ENCODE measurements around the gene CASK. TPM values are rescaled to one million over a fixed set of nuclear protein-coding genes. Genes with fewer than 3 reads are reported as not detected.

Gene CASK
- total RNA-seq, 1 donor from 2014 or later = 43.0 TPM

- H3K36me3 Mint-ChIP-seq (ENCODE audit: unreplicated experiment) = no peaks in the 10 kb centered on the region
- H3K27ac Mint-ChIP-seq (ENCODE audit: unreplicated experiment) = no peak overlapping the region
- H3K4me3 Mint-ChIP-seq (ENCODE audit: unreplicated experiment) = no peak overlapping the region
- H3K4me1 Mint-ChIP-seq (ENCODE audit: unreplicated experiment) = no peaks in the 10 kb centered on the region
- H3K27me3 Mint-ChIP-seq (ENCODE audit: unreplicated experiment) = no peaks in the 10 kb centered on the region
- no peak for TF ChIP-seq CTCF (IDR thresholded peaks at IDR 0.05)
- H3K9me3 Mint-ChIP-seq (ENCODE audit: unreplicated experiment) = no peaks in the 10 kb centered on the region
- no peak for DNase-seq (ENCODE audit: extremely low spot score, unreplicated experiment)
These were observed 36.8 kb upstream of the CASK start for GRCh38 chrX:41960142-41960541.

- Mint-ChIP-seq H3K36me3 (ENCODE audit: unreplicated experiment) (no peaks in the 10 kb centered on the region), H3K27ac (ENCODE audit: unreplicated experiment) (no peak overlapping the region), H3K27me3 (ENCODE audit: unreplicated experiment) (no peaks in the 10 kb centered on the region), H3K9me3 (ENCODE audit: unreplicated experiment) (no peaks in the 10 kb centered on the region), H3K4me3 (ENCODE audit: unreplicated experiment) (no peak overlapping the region), H3K4me1 (ENCODE audit: unreplicated experiment) (no peaks in the 10 kb centered on the region)
- TF ChIP-seq CTCF (IDR thresholded peaks at IDR 0.05) = no peak
- no peak for DNase-seq (ENCODE audit: extremely low spot score, unreplicated experiment)
These were observed 35.5 kb upstream of the CASK start for GRCh38 chrX:41958861-41959260.

- H3K9me3 Mint-ChIP-seq (ENCODE audit: unreplicated experiment) = no peaks in the 10 kb centered on the region
- TF ChIP-seq CTCF (IDR thresholded peaks at IDR 0.05) = no peak
- H3K36me3 Mint-ChIP-seq (ENCODE audit: unreplicated experiment) = no peaks in the 10 kb centered on the region
- H3K4me1 Mint-ChIP-seq (ENCODE audit: unreplicated experiment) = no peaks in the 10 kb centered on the region
- peaks cover 6% of the 10 kb centered on the region for H3K27me3 Mint-ChIP-seq (ENCODE audit: unreplicated experiment)
- DNase-seq (ENCODE audit: extremely low spot score, unreplicated experiment) = no peak
- no peak overlapping the region for H3K4me3 Mint-ChIP-seq (ENCODE audit: unreplicated experiment)
- no peak overlapping the region for H3K27ac Mint-ChIP-seq (ENCODE audit: unreplicated experiment)
These were observed 32.7 kb upstream of the CASK start for GRCh38 chrX:41956027-41956426.

- no peaks in the 10 kb centered on the region for H3K36me3 Mint-ChIP-seq (ENCODE audit: unreplicated experiment)
- H3K4me3 Mint-ChIP-seq (ENCODE audit: unreplicated experiment) = no peak overlapping the region
- no peaks in the 10 kb centered on the region for H3K4me1 Mint-ChIP-seq (ENCODE audit: unreplicated experiment)
- no peaks in the 10 kb centered on the region for H3K9me3 Mint-ChIP-seq (ENCODE audit: unreplicated experiment)
- no peak overlapping the region for H3K27ac Mint-ChIP-seq (ENCODE audit: unreplicated experiment)
- no peak for DNase-seq (ENCODE audit: extremely low spot score, unreplicated experiment)
- H3K27me3 Mint-ChIP-seq (ENCODE audit: unreplicated experiment) = peaks cover 6% of the 10 kb centered on the region
- TF ChIP-seq CTCF (IDR thresholded peaks at IDR 0.05) = no peak
These were observed 28.7 kb upstream of the CASK start for GRCh38 chrX:41952102-41952501.

- H3K4me1 Mint-ChIP-seq (ENCODE audit: unreplicated experiment) = no peaks in the 10 kb centered on the region
- no peaks in the 10 kb centered on the region for H3K36me3 Mint-ChIP-seq (ENCODE audit: unreplicated experiment)
- peaks cover 5% of the 10 kb centered on the region for H3K27me3 Mint-ChIP-seq (ENCODE audit: unreplicated experiment)
- DNase-seq (ENCODE audit: extremely low spot score, unreplicated experiment) = no peak
- no peak overlapping the region for H3K4me3 Mint-ChIP-seq (ENCODE audit: unreplicated experiment)
- no peaks in the 10 kb centered on the region for H3K9me3 Mint-ChIP-seq (ENCODE audit: unreplicated experiment)
- no peak overlapping the region for H3K27ac Mint-ChIP-seq (ENCODE audit: unreplicated experiment)
- no peak for TF ChIP-seq CTCF (IDR thresholded peaks at IDR 0.05)
These were observed 23.7 kb upstream of the CASK start for GRCh38 chrX:41946989-41947612.
